GM21528 (cell line): ENCODE data around the gene PLCD3.

Source experiments
- ATAC-seq: cut with Tn5 transposase; IDR thresholded peaks from one replicate; pipeline ENCODE4 v1.9.1; 2021; ENCODE audit warnings: mild to moderate bottlenecking, moderate library complexity; ENCODE audit not compliant: unreplicated experiment, low FRiP score

Gene PLCD3

GRCh38 chr17:45120558-45120957, 11.8 kb downstream of the PLCD3 start:
- no peak for ATAC-seq

- no peak for ATAC-seq
These were observed 12.4 kb downstream of the PLCD3 start for GRCh38 chr17:45119964-45120363.

- ATAC-seq: no peak
These were observed 13.6 kb downstream of the PLCD3 start for GRCh38 chr17:45118691-45119090.

- ATAC-seq: no peak
These were observed 14.3 kb downstream of the PLCD3 start for GRCh38 chr17:45117848-45118646.

GRCh38 chr17:45117334-45117733, 15.0 kb downstream of the PLCD3 start:
- no peak for ATAC-seq

DNA sequence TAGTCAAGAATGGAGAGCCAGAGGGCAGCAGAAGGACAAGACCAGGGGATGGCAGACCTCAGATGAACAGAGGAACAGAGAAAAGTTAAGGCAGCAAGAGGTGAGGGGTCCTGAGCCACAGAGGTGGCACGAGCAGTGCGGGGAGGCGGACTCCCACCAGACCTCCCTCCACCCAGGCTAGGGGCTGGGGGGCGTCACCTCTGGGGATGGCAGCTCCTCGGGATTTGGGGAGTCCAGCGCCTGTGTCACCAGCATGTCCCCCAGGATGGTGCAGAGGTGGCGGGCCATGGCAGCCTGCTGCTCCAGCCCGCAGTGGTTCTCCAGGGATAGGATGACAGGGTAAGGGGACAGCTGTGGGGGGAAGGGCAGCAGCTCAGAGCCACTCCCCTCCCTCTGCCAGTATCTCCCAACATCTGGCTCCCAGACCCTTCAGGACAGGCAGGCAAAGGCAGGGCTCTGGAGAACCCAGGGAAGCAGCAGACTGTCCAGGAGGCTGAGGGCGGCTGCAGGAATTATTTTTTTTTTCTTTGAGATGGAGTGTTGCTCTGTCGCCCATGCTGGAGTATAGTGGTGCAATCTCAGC, 15.8 kb downstream of the PLCD3 start:
- ATAC-seq: no peak

DNA sequence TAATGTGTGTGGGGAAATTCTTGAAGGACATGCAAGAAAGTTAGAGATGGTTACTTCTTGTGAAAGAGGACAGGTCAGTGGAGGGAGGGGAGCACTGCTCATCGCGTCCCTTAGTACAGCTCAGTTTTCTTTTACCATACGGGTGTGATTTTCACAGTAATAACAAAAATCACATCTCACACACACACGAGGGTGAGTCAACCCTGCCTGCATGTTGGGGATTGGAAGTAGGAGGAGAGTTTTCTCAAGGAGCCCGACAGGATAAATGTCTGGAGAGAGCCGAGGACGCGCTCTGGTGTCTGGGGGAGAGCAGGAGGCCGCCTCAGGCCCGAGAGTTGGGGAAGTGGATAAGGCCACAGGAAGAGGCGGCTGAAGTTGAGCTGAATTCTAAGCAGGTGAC, 16.4 kb downstream of the PLCD3 start:
- no peak for ATAC-seq

- ATAC-seq: no peak
These were observed 17.2 kb downstream of the PLCD3 start for GRCh38 chr17:45115015-45115625.

GRCh38 chr17:45114117-45114932, 18.0 kb downstream of the PLCD3 start:
- ATAC-seq: no peak

DNA sequence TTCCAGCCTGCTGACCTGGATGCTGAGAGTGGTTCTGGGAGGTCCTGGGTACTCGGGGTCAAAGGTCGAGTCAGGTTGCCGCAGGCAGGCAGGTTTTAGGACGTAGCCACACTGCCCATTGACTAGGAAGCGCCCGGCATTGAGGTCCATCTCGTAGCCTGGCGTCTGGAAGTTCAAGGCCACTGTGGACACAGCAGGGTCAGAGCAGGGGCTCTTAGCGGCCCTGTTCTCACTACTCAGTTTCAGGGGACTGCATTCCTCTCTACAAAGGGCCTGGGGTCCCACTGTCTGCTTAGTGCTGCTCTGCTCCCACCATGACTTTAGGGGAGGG, 18.9 kb downstream of the PLCD3 start:
- ATAC-seq: no peak

DNA sequence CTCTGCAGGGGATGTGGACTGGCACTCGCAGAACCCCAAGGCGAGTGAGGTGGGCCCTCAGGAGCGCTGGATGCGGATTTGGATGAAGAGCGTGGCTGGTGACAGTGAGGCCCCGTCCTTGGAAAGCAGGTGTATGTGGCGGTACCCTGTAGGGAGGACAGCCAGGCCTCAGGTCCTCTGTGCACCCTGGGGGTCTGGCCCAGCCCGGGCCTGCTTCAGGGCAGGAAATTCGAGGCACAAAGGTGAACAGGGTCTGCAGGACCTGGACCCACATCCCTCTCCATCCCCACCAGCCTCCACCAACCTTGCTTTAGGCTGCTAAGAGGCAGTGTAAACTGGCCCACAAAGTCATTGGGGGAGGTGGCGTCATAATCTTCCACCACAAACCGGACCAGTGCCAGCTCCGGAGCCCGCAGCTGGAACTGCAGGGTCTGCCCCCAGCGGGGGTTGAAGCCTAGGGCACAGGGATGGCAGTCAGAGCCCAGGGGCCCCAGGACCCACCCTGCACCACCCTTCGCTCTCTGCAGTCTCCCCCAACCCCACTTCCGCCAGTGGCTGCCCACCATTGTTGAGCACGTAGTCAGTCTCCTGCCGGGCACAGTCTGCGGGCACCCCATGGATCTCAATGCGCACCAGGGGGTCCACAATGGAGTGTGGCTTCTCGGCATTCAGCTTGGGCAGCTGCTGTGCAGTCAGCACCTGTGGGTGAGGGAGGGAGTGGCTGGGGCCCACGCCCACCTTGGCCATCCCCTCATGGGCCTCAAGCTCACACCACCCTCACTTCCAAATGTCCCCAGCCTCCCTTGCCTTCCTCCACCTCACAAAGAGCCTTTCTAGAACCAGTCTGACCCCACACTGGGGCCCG, 19.5 kb downstream of the PLCD3 start:
- no peak for ATAC-seq

GRCh38 chr17:45111850-45112249, 20.5 kb downstream of the PLCD3 start:
- no peak for ATAC-seq

GRCh38 chr17:45110676-45111611, 21.4 kb downstream of the PLCD3 start:
- no peak for ATAC-seq

- no peak for ATAC-seq
These were observed 23.5 kb downstream of the PLCD3 start for GRCh38 chr17:45108595-45109521.

GRCh38 chr17:45108051-45108450, 24.3 kb downstream of the PLCD3 start:
- no peak for ATAC-seq

- no peak for ATAC-seq
These were observed 24.9 kb downstream of the PLCD3 start for GRCh38 chr17:45107293-45108010.

GRCh38 chr17:45106582-45106981, 25.7 kb downstream of the PLCD3 start:
- ATAC-seq: no peak
